ENCODE measurements around the gene TMEM256.

TMEM256 gene

GRCh38 chr17:7382901-7383300 is 21.0 kb downstream of the TMEM256 start:
- no peak for TF ChIP-seq CTCF (conservative IDR thresholded peaks at IDR 0.05; ENCODE audit: low read depth, low read length)
- Histone ChIP-seq H2AFZ (ENCODE audit: low read depth) (no peak overlapping the region), H3K4me1 (ENCODE audit: low read depth, poor library complexity, severe bottlenecking) (no peaks in the 10 kb centered on the region), H3K4me3 (IDR thresholded peaks at IDR 0.05; ENCODE audit: insufficient read depth, low read depth, low read length) (no peak overlapping the region), H3K9ac (no peak overlapping the region), H3K27me3 (ENCODE audit: insufficient read depth, low read depth) (no peaks in the 10 kb centered on the region), H3K79me2 (ENCODE audit: insufficient read depth, low read depth) (no peaks in the 10 kb centered on the region), H3K36me3 (ENCODE audit: insufficient read depth) (no peaks in the 10 kb centered on the region), H4K20me1 (ENCODE audit: insufficient read depth) (no peaks in the 10 kb centered on the region), H3K27ac (no peak overlapping the region), H3K4me2 (no peak overlapping the region)

GRCh38 chr17:7380855-7381683 is 22.8 kb downstream of the TMEM256 start, which contains the start of gene TNK1:
Gene TNK1, plus strand, starts transcription at chr17:7381089. Its CDS starts 1,838 bp downstream, at chr17:7382927.
- TF ChIP-seq CTCF (conservative IDR thresholded peaks at IDR 0.05; ENCODE audit: low read depth, low read length): no peak
- Histone ChIP-seq H3K27me3 (ENCODE audit: insufficient read depth, low read depth) (no peaks in the 10 kb centered on the region), H3K27ac (no peak within 1 kb of the TSS), H3K4me2 (no peak within 1 kb of the TSS), H3K4me3 (IDR thresholded peaks at IDR 0.05; ENCODE audit: insufficient read depth, low read depth, low read length) (no peak within 1 kb of the TSS), H4K20me1 (ENCODE audit: insufficient read depth) (no peaks in the 10 kb centered on the region), H3K79me2 (ENCODE audit: insufficient read depth, low read depth) (no peaks in the 10 kb centered on the region), H2AFZ (ENCODE audit: low read depth) (no peak within 1 kb of the TSS), H3K36me3 (ENCODE audit: insufficient read depth) (no peaks in the 10 kb centered on the region), H3K9ac (no peak within 1 kb of the TSS), H3K4me1 (ENCODE audit: low read depth, poor library complexity, severe bottlenecking) (no peaks in the 10 kb centered on the region)

- Histone ChIP-seq H3K27ac (no peak overlapping the region), H3K27me3 (ENCODE audit: insufficient read depth, low read depth) (no peaks in the 10 kb centered on the region), H3K4me1 (ENCODE audit: low read depth, poor library complexity, severe bottlenecking) (no peaks in the 10 kb centered on the region), H3K4me3 (IDR thresholded peaks at IDR 0.05; ENCODE audit: insufficient read depth, low read depth, low read length) (no peak overlapping the region), H3K36me3 (ENCODE audit: insufficient read depth) (no peaks in the 10 kb centered on the region), H3K9ac (no peak overlapping the region), H4K20me1 (ENCODE audit: insufficient read depth) (no peaks in the 10 kb centered on the region), H2AFZ (ENCODE audit: low read depth) (no peak overlapping the region), H3K4me2 (no peak overlapping the region), H3K79me2 (ENCODE audit: insufficient read depth, low read depth) (no peaks in the 10 kb centered on the region)
- TF ChIP-seq CTCF (conservative IDR thresholded peaks at IDR 0.05; ENCODE audit: low read depth, low read length): no peak
Observed at GRCh38 chr17:7380321-7380720, 23.6 kb downstream of the TMEM256 start.

GRCh38 chr17:7379134-7379533 is 24.8 kb downstream of the TMEM256 start:
- TF ChIP-seq CTCF (conservative IDR thresholded peaks at IDR 0.05; ENCODE audit: low read depth, low read length): no peak

More at GRCh38 chr17:7379134-7379533, 24.8 kb downstream of the TMEM256 start:
- no peak overlapping the region for H3K27ac ChIP-seq
- no peak overlapping the region for H2AFZ ChIP-seq (ENCODE audit: low read depth)
- H4K20me1 ChIP-seq (ENCODE audit: insufficient read depth): no peaks in the 10 kb centered on the region
- no peaks in the 10 kb centered on the region for H3K4me1 ChIP-seq (ENCODE audit: low read depth, poor library complexity, severe bottlenecking)
- no peak overlapping the region for H3K4me2 ChIP-seq
- no peak overlapping the region for H3K9ac ChIP-seq
- no peak overlapping the region for H3K4me3 ChIP-seq (IDR thresholded peaks at IDR 0.05; ENCODE audit: insufficient read depth, low read depth, low read length)
- H3K27me3 ChIP-seq (ENCODE audit: insufficient read depth, low read depth): no peaks in the 10 kb centered on the region
- no peaks in the 10 kb centered on the region for H3K36me3 ChIP-seq (ENCODE audit: insufficient read depth)
- no peaks in the 10 kb centered on the region for H3K79me2 ChIP-seq (ENCODE audit: insufficient read depth, low read depth)

Data from KMS-11 (cell line).